DMS 273 (cell line): ENCODE data around the gene TMEM150A.
"Not testable (repeated sequence)": the region's sequence is repeated elsewhere in the genome, so short reads cannot be mapped to it uniquely, and the experiment has no call there.

Experiments used
- DNase-seq: peaks from one replicate; lab custom pipeline; 2025; ENCODE audit not compliant: unreplicated experiment; lab: John Stamatoyannopoulos, UW

The TMEM150A gene

GRCh38 chr2:85594715-85595300, 7.7 kb downstream of the TMEM150A start:
- no peak for DNase-seq

- DNase-seq: no peak
These were observed 9.5 kb downstream of the TMEM150A start for GRCh38 chr2:85593023-85593422.

- not testable (repeated sequence) for DNase-seq
These were observed 10.2 kb downstream of the TMEM150A start for GRCh38 chr2:85592299-85592698.

GRCh38 chr2:85591563-85591962, 10.9 kb downstream of the TMEM150A start:
- no peak for DNase-seq

- no peak for DNase-seq
These were observed 11.5 kb downstream of the TMEM150A start for GRCh38 chr2:85590950-85591349.

GRCh38 chr2:85589982-85590791, 12.3 kb downstream of the TMEM150A start:
- no peak for DNase-seq

- no peak for DNase-seq
These were observed 13.3 kb downstream of the TMEM150A start for GRCh38 chr2:85589181-85589580.

- DNase-seq: no peak
These were observed 13.9 kb downstream of the TMEM150A start for GRCh38 chr2:85588645-85589044.

- no peak for DNase-seq
These were observed 14.3 kb downstream of the TMEM150A start for GRCh38 chr2:85588236-85588635.

GRCh38 chr2:85585781-85586105, 16.8 kb downstream of the TMEM150A start:
- DNase-seq: no peak

GRCh38 chr2:85584857-85585780, 17.4 kb downstream of the TMEM150A start:
- peak; percentile 77 for DNase-seq

GRCh38 chr2:85584354-85584856, 18.1 kb downstream of the TMEM150A start, which contains the start of gene VAMP5:
TSS of gene VAMP5 (plus strand) at chr2:85584431. CDS start at chr2:85584491, 60 bp downstream.
- no peak for DNase-seq

- no peak for DNase-seq
These were observed 18.7 kb downstream of the TMEM150A start for GRCh38 chr2:85583667-85584353.

GRCh38 chr2:85582492-85582891, 20.0 kb downstream of the TMEM150A start:
- no peak for DNase-seq

- DNase-seq: no peak
These were observed 22.3 kb downstream of the TMEM150A start for GRCh38 chr2:85580206-85580605.

GRCh38 chr2:85579266-85579935, 23.1 kb downstream of the TMEM150A start:
- no peak for DNase-seq

GRCh38 chr2:85578243-85579180, 24.0 kb downstream of the TMEM150A start:
- DNase-seq: no peak

- no peak for DNase-seq
These were observed 24.9 kb downstream of the TMEM150A start, which contains the start of gene VAMP8 for GRCh38 chr2:85577386-85578242. TSS of gene VAMP8 (plus strand) at chr2:85577586. CDS start at chr2:85577647, 61 bp downstream.
